ENCODE measurements around the gene BRD3OS. TPM values are rescaled to one million over a fixed set of nuclear protein-coding genes. Genes with fewer than 3 reads are reported as not detected.

BRD3OS gene
- total and polyA plus RNA-seq, 2 of the 13 experiments (the other 11 are each of a cell fraction or from before 2014, with no cell fraction given), result 4.9 to 5.7 TPM

- TF ChIP-seq ZNF484 (CRISPR knock-in tag; IDR thresholded peaks at IDR 0.05; ENCODE audit: borderline replicate concordance, low read depth) (no peak), ARNT2 (CRISPR knock-in tag; IDR thresholded peaks at IDR 0.05; ENCODE audit: low read depth) (0 out of 2 replicates have a peak, but pooled peaks have one; percentile 54), HOXA3 (CRISPR knock-in tag; IDR thresholded peaks at IDR 0.05) (peak; percentile 55), SIN3B (IDR thresholded peaks at IDR 0.05; ENCODE audit: low read length) (no peak), FOXM1 (CRISPR knock-in tag; IDR thresholded peaks at IDR 0.05) (no peak), ZNF605 (CRISPR knock-in tag; IDR thresholded peaks at IDR 0.05) (no peak), ZNF432 (CRISPR knock-in tag; IDR thresholded peaks at IDR 0.05; ENCODE audit: borderline replicate concordance) (no peak), MAF1 (CRISPR knock-in tag; IDR thresholded peaks at IDR 0.05; ENCODE audit: borderline replicate concordance) (no peak), TBX2 (CRISPR knock-in tag; IDR thresholded peaks at IDR 0.05; ENCODE audit: borderline replicate concordance) (no peak), NCOA5 (CRISPR knock-in tag; IDR thresholded peaks at IDR 0.05) (no peak), ZNF256 (CRISPR knock-in tag; conservative IDR thresholded peaks at IDR 0.05) (no peak), GTF2F1 (IDR thresholded peaks at IDR 0.05; ENCODE audit: low read length) (no peak), ZNF33B (CRISPR knock-in tag; IDR thresholded peaks at IDR 0.05) (no peak), ZBTB1 (CRISPR knock-in tag; IDR thresholded peaks at IDR 0.05; ENCODE audit: borderline replicate concordance) (no peak), ZNF646 (CRISPR knock-in tag; IDR thresholded peaks at IDR 0.05) (no peak), ZMAT3 (CRISPR knock-in tag; conservative IDR thresholded peaks at IDR 0.05) (no peak), ZKSCAN8 (CRISPR knock-in tag; IDR thresholded peaks at IDR 0.05; ENCODE audit: borderline replicate concordance) (no peak), KLF16 (CRISPR knock-in tag; IDR thresholded peaks at IDR 0.05) (no peak), KLF9 (CRISPR knock-in tag; IDR thresholded peaks at IDR 0.05; ENCODE audit: low read depth) (0 out of 2 replicates have a peak, but pooled peaks have one; percentile 4), NFE2 (CRISPR knock-in tag; IDR thresholded peaks at IDR 0.05) (no peak), BRF2 (CRISPR knock-in tag; IDR thresholded peaks at IDR 0.05) (no peak)
- TF ChIP-seq, protein P1, sequence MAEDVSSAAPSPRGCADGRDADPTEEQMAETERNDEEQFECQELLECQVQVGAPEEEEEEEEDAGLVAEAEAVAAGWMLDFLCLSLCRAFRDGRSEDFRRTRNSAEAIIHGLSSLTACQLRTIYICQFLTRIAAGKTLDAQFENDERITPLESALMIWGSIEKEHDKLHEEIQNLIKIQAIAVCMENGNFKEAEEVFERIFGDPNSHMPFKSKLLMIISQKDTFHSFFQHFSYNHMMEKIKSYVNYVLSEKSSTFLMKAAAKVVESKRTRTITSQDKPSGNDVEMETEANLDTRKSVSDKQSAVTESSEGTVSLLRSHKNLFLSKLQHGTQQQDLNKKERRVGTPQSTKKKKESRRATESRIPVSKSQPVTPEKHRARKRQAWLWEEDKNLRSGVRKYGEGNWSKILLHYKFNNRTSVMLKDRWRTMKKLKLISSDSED (CRISPR knock-in tag; IDR thresholded peaks at IDR 0.05), result no peak
Measured at GRCh38 chr9:134025606-134026541, 593 bp downstream of the BRD3OS start (continued).
